IMR-90 (cell line): ENCODE data around the gene GALNT3. TPM values are rescaled to one million over a fixed set of nuclear protein-coding genes. Genes with fewer than 3 reads are reported as not detected.

Experiments
- ATAC-seq: fragments of 200-7000 bp; cut with Tn5 transposase; 2 replicates; pipeline ENCODE4 v1.9.1; 2020; ENCODE audit warnings: low read depth, mild to moderate bottlenecking, moderate library complexity
- BruUV-seq: library from RNA; stranded (reverse); fragments of 400-500 nt; replicated peaks from 2 replicates; lab custom pipeline; 2021; lab: Mats Ljungman, UMichigan
- CTCF ChIA-PET: fragments of 300-600 bp; formaldehyde crosslinking; extraction: SDS; loops from one replicate; lab custom pipeline; 2021; ENCODE audit warnings: antibody characterized with exemption; lab: Yijun Ruan, JAX
- POLR2A ChIA-PET: fragments of 300-600 bp; sonication (Branson Sonifier 250); formaldehyde crosslinking; loops from one replicate; lab custom pipeline; 2022; ENCODE audit warnings: antibody characterized with exemption; ENCODE audit not compliant: unreplicated experiment; lab: Charles Lee
- DNase-seq: peaks from one replicate; pipeline ENCODE4 v3.0.0; 2013
- H2AFZ ChIP-seq: replicated peaks from 2 replicates; pipeline ENCODE3; 2013; ENCODE audit warnings: low read length, mild to moderate bottlenecking; ENCODE audit not compliant: poor library complexity
- H2AK5ac ChIP-seq: 2 replicates; pipeline ENCODE4 v1.6.1; 2013; ENCODE audit warnings: low read depth, low read length, inconsistent platforms
- H2AK9ac ChIP-seq: replicated peaks from 2 replicates; pipeline ENCODE3; 2013; ENCODE audit warnings: mild to moderate bottlenecking, low read depth, low read length, moderate library complexity; ENCODE audit not compliant: poor library complexity
- H2BK120ac ChIP-seq: 2 replicates; pipeline ENCODE4 v1.6.1; 2013; ENCODE audit warnings: low read depth, low read length, inconsistent platforms
- H2BK15ac ChIP-seq: 3 replicates; pipeline ENCODE4 v1.6.1; 2013; ENCODE audit warnings: low read depth, low read length, inconsistent platforms
- H2BK20ac ChIP-seq: 2 replicates; pipeline ENCODE4 v1.6.1; 2013; ENCODE audit warnings: low read depth, mild to moderate bottlenecking, inconsistent platforms, low read length, moderate library complexity
- H2BK5ac ChIP-seq: 2 replicates; pipeline ENCODE4 v1.6.1; 2013; ENCODE audit warnings: mild to moderate bottlenecking, low read depth, low read length, inconsistent platforms; ENCODE audit not compliant: poor library complexity, severe bottlenecking
- H3K14ac ChIP-seq: replicated peaks from 2 replicates; pipeline ENCODE4 v1.6.1; 2013; ENCODE audit warnings: low read depth, low read length, inconsistent platforms
- H3K18ac ChIP-seq: 2 replicates; pipeline ENCODE4 v1.6.1; 2013; ENCODE audit warnings: low read depth, low read length, control low read depth
- H3K23ac ChIP-seq: 2 replicates; pipeline ENCODE4 v1.6.1; 2013; ENCODE audit warnings: low read depth, low read length, inconsistent platforms
- H3K27ac ChIP-seq: 2 replicates; pipeline ENCODE4 v1.5.1; 2013; ENCODE audit warnings: mild to moderate bottlenecking, control low read depth, low read length; ENCODE audit not compliant: insufficient read depth
- H3K27me3 ChIP-seq: 2 replicates; pipeline ENCODE4 v1.6.1; 2013; ENCODE audit warnings: low read length; ENCODE audit not compliant: control insufficient read depth, insufficient read depth
- H3K36me3 ChIP-seq: 2 replicates; pipeline ENCODE4 v1.6.1; 2013; ENCODE audit warnings: low read length, mixed read lengths; ENCODE audit not compliant: control insufficient read depth, insufficient read depth
- H3K4ac ChIP-seq: 2 replicates; pipeline ENCODE4 v1.6.1; 2013; ENCODE audit warnings: low read depth, low read length, inconsistent platforms
- H3K4me1 ChIP-seq: 2 replicates; pipeline ENCODE4 v1.6.1; 2013; ENCODE audit warnings: low read length, mixed read lengths; ENCODE audit not compliant: control insufficient read depth, insufficient read depth
- H3K4me2 ChIP-seq: 2 replicates; pipeline ENCODE4 v1.6.1; 2013; ENCODE audit warnings: low read depth, mild to moderate bottlenecking, control low read depth, low read length, moderate library complexity
- H3K4me3 ChIP-seq: 2 replicates; pipeline ENCODE4 v1.5.1; 2013; ENCODE audit warnings: low read depth, mild to moderate bottlenecking, control low read depth, low read length, moderate library complexity; ENCODE audit not compliant: insufficient read depth
- H3K56ac ChIP-seq: 2 replicates; pipeline ENCODE4 v1.6.1; 2013; ENCODE audit warnings: low read length, inconsistent platforms; ENCODE audit not compliant: insufficient read depth; ENCODE audit errors: extremely low read depth
- H3K79me1 ChIP-seq, 2 experiments: 2 replicates each; pipeline ENCODE4 v1.6.1; 2013; ENCODE audit warnings: low read length in 2 of 2, inconsistent platforms in 1 of 2, low read depth in 1 of 2
- H3K9ac ChIP-seq: 2 replicates; pipeline ENCODE4 v1.6.1; 2013; ENCODE audit warnings: low read depth, low read length, control low read depth
- H3K9me1 ChIP-seq: 2 replicates; pipeline ENCODE4 v1.6.1; 2013; ENCODE audit warnings: low read length, inconsistent platforms; ENCODE audit not compliant: insufficient read depth
- H3K9me3 ChIP-seq: 2 replicates; pipeline ENCODE4 v1.6.1; 2013; ENCODE audit warnings: low read length; ENCODE audit not compliant: control insufficient read depth, insufficient read depth
- H4K20me1 ChIP-seq: 2 replicates; pipeline ENCODE4 v1.6.1; 2013; ENCODE audit warnings: low read length, inconsistent platforms; ENCODE audit not compliant: insufficient read depth
- H4K5ac ChIP-seq: 2 replicates; pipeline ENCODE4 v1.6.1; 2013; ENCODE audit warnings: mild to moderate bottlenecking, low read depth, low read length, control low read depth
- H4K8ac ChIP-seq, 2 experiments: 2 replicates each; pipeline ENCODE4 v1.6.1; 2013; ENCODE audit warnings: low read depth in 2 of 2, low read length in 2 of 2, control low read depth in 1 of 2, inconsistent platforms in 1 of 2
- H4K91ac ChIP-seq: 2 replicates; pipeline ENCODE4 v1.6.1; 2013; ENCODE audit warnings: low read depth, low read length, inconsistent platforms; ENCODE audit not compliant: insufficient read depth
- BHLHE40 ChIP-seq: fragments of 150-350 bp; IDR thresholded peaks from 2 replicates; pipeline ENCODE4 v1.6.1; 2016; ENCODE audit warnings: mild to moderate bottlenecking, low read depth, low read length
- CEBPB ChIP-seq: IDR thresholded peaks from 2 replicates; pipeline ENCODE4 v1.6.1; 2012; ENCODE audit warnings: low read depth, low read length, improper control_type of control experiment
- CHD1 ChIP-seq: IDR thresholded peaks from 2 replicates; pipeline ENCODE4 v1.6.1; 2012; ENCODE audit warnings: low read depth, low read length, improper control_type of control experiment
- MAZ ChIP-seq: IDR thresholded peaks from 2 replicates; pipeline ENCODE4 v1.6.1; 2012; ENCODE audit warnings: low read depth, mild to moderate bottlenecking, low read length, improper control_type of control experiment, moderate library complexity, borderline replicate concordance
- POLR2A ChIP-seq: IDR thresholded peaks from 2 replicates; pipeline ENCODE4 v1.6.1; 2012; ENCODE audit warnings: mild to moderate bottlenecking, low read depth, low read length
- RAD21 ChIP-seq: IDR thresholded peaks from 2 replicates; pipeline ENCODE4 v1.6.1; 2012; ENCODE audit warnings: low read length, improper control_type of control experiment
- RCOR1 ChIP-seq: IDR thresholded peaks from 2 replicates; pipeline ENCODE4 v1.6.1; 2012; ENCODE audit warnings: mild to moderate bottlenecking, low read length, improper control_type of control experiment; ENCODE audit not compliant: insufficient replicate concordance
- RFX5 ChIP-seq: IDR thresholded peaks from 2 replicates; pipeline ENCODE4 v1.8.0; 2012; ENCODE audit warnings: low read depth, mild to moderate bottlenecking, low read length, moderate library complexity
- SMC3 ChIP-seq: fragments of 150-350 bp; IDR thresholded peaks from 2 replicates; pipeline ENCODE4 v1.6.1; 2016; ENCODE audit warnings: low read depth, mild to moderate bottlenecking, antibody characterized with exemption, low read length, moderate library complexity
- WGBS, 2 experiments: methylation state at CpG; one replicate each; pipeline versions ENCODE4 v1.1.5 to v1.1.7; 2013; ENCODE audit warnings: missing lambda C conversion rate in 2 of 2; ENCODE audit not compliant: insufficient read length in 1 of 2; ENCODE audit errors: extremely low coverage in 2 of 2; 5-methylcytosine and 5-hydroxymethylcytosine counted together
- dilution Hi-C: fragments of 300-500 bp; cut with HindIII; formaldehyde crosslinking; loops from one replicate; pipeline ENCODE4 v1.14.3; 2018; ENCODE audit warnings: low sequenced_read_pairs; ENCODE audit not compliant: unreplicated experiment
- in situ Hi-C: fragments of 300-500 bp; cut with MboI; formaldehyde crosslinking; loops from 3 replicates; pipeline ENCODE4 v1.14.3; 2019; ENCODE audit warnings: low sequenced_read_pairs, inconsistent platforms, mixed read lengths
- intact Hi-C: fragments of 100-400 bp; cut with micrococcal nuclease; formaldehyde crosslinking; loops from 2 replicates; pipeline ENCODE4 v1.10.0; 2022
- polyA plus RNA-seq, 3 experiments: library from polyadenylated mRNA; depleted of rRNA; stranded (reverse); fragments of >200 nt; gene quantifications; 2 replicates each; pipeline ENCODE4 v1.2.3, GENCODE V29; 2012; ENCODE audit warnings: low replicate concordance in 1 of 3
- total RNA-seq: library from RNA; depleted of rRNA; stranded (reverse); fragments of >200 nt; gene quantifications from 2 replicates; pipeline ENCODE4 v1.2.3, GENCODE V29; 2012

The GALNT3 gene
- total and polyA plus RNA-seq, 2 of the 4 experiments (the other 2 are of a cell fraction): 1.1 to 2.0 TPM

- Histone ChIP-seq H2BK20ac (no peak overlapping the region), H2AFZ (no peak overlapping the region), H3K27ac (no peak overlapping the region), H3K9ac (no peak overlapping the region), H3K36me3 (no peaks in the 10 kb centered on the region), H4K20me1 (no peaks in the 10 kb centered on the region), H3K9me3 (no peaks in the 10 kb centered on the region), H3K9me1 (no peaks in the 10 kb centered on the region), H4K8ac (no peak overlapping the region), H3K4me2 (no peak overlapping the region; the same call in 1 of the 2 replicates), H3K23ac (no peak overlapping the region), H2BK120ac (no peak overlapping the region; the same call in 1 of the 2 replicates), H4K91ac (no peak overlapping the region), H3K4me3 (no peak overlapping the region), H3K4me1 (peaks cover 5% of the 10 kb centered on the region; the same call in 1 of the 2 replicates), H3K4ac (no peak overlapping the region), H2AK5ac (no peak overlapping the region), H2AK9ac (no peak overlapping the region), H2BK5ac (no peak overlapping the region), H4K5ac (no peak overlapping the region), H3K79me1 (no peaks in the 10 kb centered on the region), H3K27me3 (peaks cover 6% of the 10 kb centered on the region; the same call in 1 of the 2 replicates), H3K56ac (no peak overlapping the region), H3K14ac (no peak overlapping the region), H3K18ac (no peak overlapping the region), H2BK15ac (no peak overlapping the region)
- intact Hi-C loops (loop anchor here (5.0 kb wide), 1 partner anchor 67 kb away; no protein-coding TSS in a partner anchor), dilution Hi-C loops (no loop called here), in situ Hi-C loops (no loop called here)
- ATAC-seq: peak; percentile 16; the same call in 1 of the 2 replicates
- no TSS peak for BruUV-seq
- TF ChIP-seq BHLHE40 (no peak), SMC3 (no peak), POLR2A (no peak), RAD21 (no peak), RFX5 (no peak), RCOR1 (no peak), MAZ (no peak), CEBPB (no peak), CHD1 (no peak)
- CTCF ChIA-PET: no interaction called here
- POLR2A ChIA-PET: no interaction called here
- peak; percentile 24 for DNase-seq
- WGBS, 2 experiments: no CpG with 5 or more reads among the region's 1 CpG
Measured at GRCh38 chr2:165790466-165790865, 3.6 kb downstream of the GALNT3 start.
